ENCODE data around the gene GNS.
"Not testable (repeated sequence)": the region's sequence is repeated elsewhere in the genome, so short reads cannot be mapped to it uniquely, and the experiment has no call there.

Gene GNS

DNA sequence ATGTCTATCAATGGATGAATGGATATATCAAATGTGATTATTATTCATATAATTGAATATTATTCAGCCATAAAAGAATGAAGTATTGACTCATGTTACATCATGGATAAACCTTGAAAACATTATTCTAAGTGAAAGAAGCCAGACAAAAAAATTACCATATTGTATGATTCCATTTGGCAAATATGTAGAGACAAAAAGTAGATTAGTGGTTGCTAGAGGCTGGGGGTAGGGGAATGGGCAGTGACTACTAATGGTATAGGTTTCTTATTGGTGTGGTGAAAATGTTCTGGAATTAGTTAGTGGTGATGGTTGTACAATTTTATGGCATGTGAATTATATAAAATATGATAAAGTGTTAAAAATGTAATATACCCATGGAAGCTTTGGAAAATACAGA is 31.8 kb upstream of the GNS start:
- H3K9me3 Mint-ChIP-seq: no peaks in the 10 kb centered on the region
- ATAC-seq (replicated peaks): no peak
- no peaks in the 10 kb centered on the region for H3K36me3 Mint-ChIP-seq
- H3K27me3 Mint-ChIP-seq: peaks cover 0 to 4% of the 10 kb centered on the region in 2 donors
- no peak for DNase-seq
- H3K4me3 Mint-ChIP-seq: no peak overlapping the region
- no peaks in the 10 kb centered on the region for H3K4me1 Mint-ChIP-seq
- no peak overlapping the region for H3K27ac Mint-ChIP-seq

DNA sequence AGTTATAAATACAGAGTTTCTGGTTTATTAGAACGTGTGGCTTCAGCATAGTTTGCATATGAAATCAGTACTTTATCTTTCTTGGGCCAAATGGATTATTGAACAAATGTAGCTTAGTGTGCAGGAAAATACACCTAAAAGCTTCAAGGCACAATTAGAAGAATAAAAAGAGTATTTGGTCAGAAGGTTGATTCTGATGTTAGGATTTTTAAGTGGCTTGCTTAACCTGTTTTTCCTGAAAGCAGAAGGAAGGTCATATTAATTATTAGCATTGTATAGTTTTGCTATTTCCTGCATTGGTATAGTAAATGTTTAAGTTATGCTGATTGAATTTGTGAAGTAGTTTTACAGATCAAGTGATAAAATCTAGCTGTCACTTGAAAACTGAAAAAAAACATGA is 31.0 kb upstream of the GNS start:
- no peak for DNase-seq
- Mint-ChIP-seq H3K4me3 (no peak overlapping the region), H3K4me1 (no peaks in the 10 kb centered on the region), H3K9me3 (no peaks in the 10 kb centered on the region), H3K27ac (no peak overlapping the region), H3K27me3 (peaks cover 0 to 4% of the 10 kb centered on the region in 2 donors), H3K36me3 (no peaks in the 10 kb centered on the region)
- ATAC-seq (replicated peaks): no peak

DNA sequence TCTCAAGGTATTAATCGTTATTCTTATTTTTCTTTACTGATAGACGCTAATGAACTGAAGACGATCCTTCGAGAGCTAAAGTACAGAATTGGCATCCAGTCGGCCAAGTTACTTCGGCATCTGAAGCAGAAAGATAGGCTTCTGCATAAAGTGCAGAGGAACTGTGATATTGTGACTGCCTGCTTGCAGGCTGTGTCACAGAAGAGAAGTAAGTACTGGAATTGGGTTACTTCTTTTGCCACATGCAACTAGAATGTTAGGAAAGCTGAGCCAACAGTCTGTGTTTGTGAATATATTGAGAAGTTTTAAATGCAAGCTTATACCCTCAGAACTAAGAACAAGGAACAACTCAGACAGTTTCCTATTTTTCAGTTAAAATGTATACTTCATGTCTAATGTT is 26.6 kb upstream of the GNS start:
- Mint-ChIP-seq H3K27me3 (peaks cover 12 to 26% of the 10 kb centered on the region in 2 donors), H3K4me3 (no peak overlapping the region)
- no peak for ATAC-seq (replicated peaks)

DNA sequence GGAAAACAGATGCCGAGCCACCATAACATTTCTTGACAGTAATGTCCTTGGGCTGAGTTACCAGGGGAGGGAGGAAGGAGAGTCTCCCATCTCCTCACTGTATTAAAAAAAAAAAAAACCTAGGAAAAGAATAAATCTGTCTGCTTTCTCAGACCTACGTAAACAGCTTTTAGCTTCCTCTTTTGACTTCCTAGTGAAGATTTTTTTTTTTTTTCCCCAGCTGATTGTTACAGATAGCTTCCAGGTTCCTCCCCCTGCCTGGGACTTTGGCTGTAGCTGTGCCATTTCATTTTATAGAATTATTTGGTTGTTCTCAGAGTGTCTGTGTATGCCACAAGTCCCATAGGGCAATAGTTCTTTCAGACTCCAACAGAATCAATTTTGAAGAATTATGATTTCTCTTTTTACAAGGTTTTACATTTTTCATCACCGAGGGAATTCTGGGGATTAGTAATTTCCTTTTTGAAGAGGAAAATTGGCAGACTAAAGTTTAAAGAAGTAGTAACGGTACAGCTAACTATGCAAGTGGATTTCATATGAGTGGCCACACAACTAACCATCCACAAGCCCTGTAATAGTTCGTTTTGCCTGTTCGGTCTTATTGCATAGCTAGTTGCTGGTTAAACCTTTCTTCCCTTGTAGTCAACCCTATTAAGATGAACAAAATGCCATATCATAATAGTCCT is 23.1 kb upstream of the GNS start:
- H3K9me3 Mint-ChIP-seq: peaks cover 0 to 3% of the 10 kb centered on the region in 2 donors
- H3K36me3 Mint-ChIP-seq: peaks cover 0 to 3% of the 10 kb centered on the region in 2 donors
- peaks cover 11 to 19% of the 10 kb centered on the region in 2 donors for H3K4me1 Mint-ChIP-seq
- H3K4me3 Mint-ChIP-seq: peak overlapping the region; percentile 78 to 85
- H3K27me3 Mint-ChIP-seq: peaks cover 36 to 51% of the 10 kb centered on the region in 2 donors
- peak overlapping the region; percentile 57 for H3K27ac Mint-ChIP-seq
- DNase-seq (no peak), ATAC-seq (replicated peaks) (peak; percentile 33 to 41)

More for the DNA sequence above, 26.6 kb upstream of the GNS start:
- Mint-ChIP-seq H3K36me3 (no peaks in the 10 kb centered on the region), H3K4me1 (peaks cover 11 to 19% of the 10 kb centered on the region in 2 donors), H3K9me3 (no peaks in the 10 kb centered on the region), H3K27ac (no peak overlapping the region)
- no peak for DNase-seq

DNA sequence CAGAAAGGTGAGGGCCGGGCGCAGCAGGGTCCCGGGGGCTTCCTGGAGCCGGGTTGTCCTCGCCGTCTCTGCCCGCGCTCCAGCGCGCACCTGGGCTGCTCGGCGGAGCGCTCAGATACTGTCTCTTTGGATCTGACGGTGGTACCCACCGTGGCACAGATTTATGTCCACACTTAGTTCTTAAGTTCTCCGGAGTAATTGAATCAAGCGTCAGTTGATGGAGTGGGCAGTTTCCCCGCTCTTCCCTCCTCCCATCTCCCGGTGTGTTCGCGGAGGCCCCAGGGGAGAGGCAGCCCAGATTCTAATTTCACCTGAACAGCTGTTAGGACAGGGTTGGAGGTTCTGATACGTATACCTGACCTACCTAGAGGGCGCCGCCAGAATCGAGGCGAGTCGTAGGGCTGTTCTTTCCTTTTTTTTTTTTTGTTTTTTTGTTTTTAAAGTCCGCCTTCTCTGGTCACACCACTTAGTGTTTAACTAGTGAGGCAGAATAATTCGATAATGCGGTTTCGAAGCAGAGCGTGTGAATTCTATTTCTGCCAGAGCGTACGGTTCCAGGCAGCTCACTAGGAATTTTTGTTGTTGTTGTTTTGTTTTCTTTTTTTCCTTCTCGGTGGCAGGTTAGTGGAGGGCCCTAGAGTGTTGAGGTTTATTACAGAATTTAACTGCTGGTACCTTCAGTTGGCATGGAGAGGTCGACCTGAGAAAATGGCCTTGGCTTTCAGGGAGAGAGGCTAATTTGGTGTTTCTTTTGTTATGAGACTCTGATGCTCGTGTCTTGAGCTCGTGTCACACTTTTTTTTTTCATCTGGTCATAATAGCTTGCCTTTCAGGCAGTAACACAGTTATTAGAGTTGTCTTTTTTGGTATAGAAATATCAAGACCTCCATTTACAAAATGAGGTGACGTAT is 22.3 kb upstream of the GNS start:
- Mint-ChIP-seq H3K4me3 (peak overlapping the region; percentile 78 to 85), H3K27me3 (peaks cover 44 to 59% of the 10 kb centered on the region in 2 donors), H3K36me3 (peaks cover 0 to 11% of the 10 kb centered on the region in 2 donors), H3K27ac (peak overlapping the region; percentile 85), H3K4me1 (peaks cover 11 to 19% of the 10 kb centered on the region in 2 donors), H3K9me3 (peaks cover 0 to 10% of the 10 kb centered on the region in 2 donors)
- peak; percentile 41 for ATAC-seq (replicated peaks)
- no peak for DNase-seq

DNA sequence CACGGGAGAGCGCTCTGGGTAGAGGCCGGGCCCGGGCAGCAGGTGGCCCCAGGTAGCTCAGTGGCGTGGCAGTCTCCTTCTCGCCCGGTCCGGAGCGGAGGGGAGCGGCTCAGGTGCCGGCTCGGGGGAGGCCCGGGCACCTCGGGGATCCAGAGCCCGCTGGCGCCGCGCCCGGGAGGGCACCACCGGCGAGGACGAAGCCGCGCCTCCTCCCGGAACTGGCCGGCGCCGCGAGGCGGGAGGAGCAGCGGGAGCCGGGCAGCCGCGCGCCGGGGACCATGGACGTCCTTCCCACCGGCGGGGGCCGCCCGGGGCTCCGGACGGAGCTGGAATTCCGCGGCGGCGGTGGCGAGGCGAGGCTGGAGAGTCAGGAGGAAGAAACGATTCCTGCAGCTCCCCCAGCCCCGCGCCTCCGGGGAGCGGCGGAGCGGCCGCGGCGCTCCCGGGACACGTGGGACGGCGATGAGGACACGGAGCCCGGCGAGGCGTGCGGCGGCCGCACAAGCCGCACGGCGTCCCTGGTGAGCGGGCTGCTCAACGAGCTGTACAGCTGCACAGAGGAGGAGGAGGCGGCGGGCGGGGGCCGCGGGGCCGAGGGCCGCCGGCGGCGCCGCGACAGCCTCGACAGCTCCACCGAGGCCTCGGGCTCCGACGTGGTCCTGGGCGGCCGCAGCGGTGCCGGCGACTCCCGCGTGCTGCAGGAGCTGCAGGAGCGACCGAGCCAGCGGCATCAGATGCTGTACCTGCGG is 21.5 kb upstream of the GNS start:
- Mint-ChIP-seq H3K27ac (no peak overlapping the region), H3K4me1 (peaks cover 11 to 19% of the 10 kb centered on the region in 2 donors), H3K36me3 (peaks cover 4 to 12% of the 10 kb centered on the region in 2 donors), H3K27me3 (peaks cover 51 to 67% of the 10 kb centered on the region in 2 donors), H3K4me3 (peak overlapping the region; percentile 78 to 85), H3K9me3 (peaks cover 6 to 19% of the 10 kb centered on the region in 2 donors)
- DNase-seq (no peak), ATAC-seq (replicated peaks) (peak; percentile 63 to 67)

DNA sequence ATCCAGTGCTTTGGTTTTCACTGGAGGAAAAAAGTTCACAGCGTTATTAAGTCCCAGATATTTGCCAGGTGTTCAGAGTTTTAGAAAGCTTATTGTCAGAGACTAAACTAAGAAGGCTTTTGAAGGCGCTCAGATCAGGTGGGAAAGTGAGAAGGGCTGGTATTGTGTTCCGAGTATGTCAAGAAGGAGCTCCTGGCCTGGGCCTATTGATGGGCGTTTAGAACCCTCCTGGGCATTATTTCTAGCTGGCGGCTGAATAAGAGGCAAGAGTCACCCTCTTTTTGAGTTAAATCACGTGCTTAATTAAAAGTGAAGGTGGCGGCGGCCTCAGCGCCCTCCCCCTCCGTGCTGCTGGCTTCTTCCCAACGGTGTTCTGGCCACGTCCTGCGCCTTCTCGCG is 20.9 kb upstream of the GNS start:
- H3K36me3 Mint-ChIP-seq: peaks cover 10 to 14% of the 10 kb centered on the region in 2 donors
- peak overlapping the region; percentile 65 to 78 for H3K4me3 Mint-ChIP-seq
- no peak overlapping the region for H3K27ac Mint-ChIP-seq
- peaks cover 11 to 24% of the 10 kb centered on the region in 2 donors for H3K9me3 Mint-ChIP-seq
- H3K4me1 Mint-ChIP-seq: peaks cover 11 to 19% of the 10 kb centered on the region in 2 donors
- no peak for ATAC-seq (replicated peaks)
- peaks cover 57 to 73% of the 10 kb centered on the region in 2 donors for H3K27me3 Mint-ChIP-seq
- no peak for DNase-seq

DNA sequence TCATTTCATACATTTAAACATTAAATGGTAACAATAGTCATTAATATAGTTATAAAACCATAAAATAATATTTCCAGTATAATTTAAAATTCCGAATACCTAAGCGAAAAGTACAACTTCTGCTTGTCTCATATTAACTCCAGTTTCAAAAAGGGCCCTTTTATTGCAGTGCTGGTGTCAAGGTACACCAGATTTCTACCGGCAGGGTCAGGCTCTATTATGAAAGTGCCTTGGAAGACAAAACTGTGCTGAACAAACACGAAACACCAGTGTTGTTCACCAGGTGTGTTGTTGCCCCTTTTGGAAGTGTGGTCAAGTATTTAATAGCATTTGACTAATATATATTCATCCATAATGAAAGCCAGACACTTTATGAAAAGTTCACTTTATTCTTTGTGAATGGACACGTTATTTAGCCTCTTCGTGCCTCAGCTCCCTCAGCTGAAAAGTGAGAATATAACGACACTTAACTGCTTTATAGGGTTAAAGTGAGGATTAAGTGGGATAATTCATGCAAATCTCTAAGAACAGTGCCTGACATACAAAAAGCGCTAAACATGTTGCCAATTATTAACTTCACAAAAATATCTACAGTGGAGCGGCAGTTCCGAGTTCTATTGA is 20.3 kb upstream of the GNS start:
- ATAC-seq (replicated peaks) (no peak), DNase-seq (no peak)
- H3K27me3 Mint-ChIP-seq: peaks cover 57 to 73% of the 10 kb centered on the region in 2 donors
- no peak overlapping the region for H3K27ac Mint-ChIP-seq
- peaks cover 11 to 19% of the 10 kb centered on the region in 2 donors for H3K4me1 Mint-ChIP-seq
- H3K4me3 Mint-ChIP-seq: peak overlapping the region in 1 of 2 donors; percentile 65
- H3K9me3 Mint-ChIP-seq: peaks cover 12 to 26% of the 10 kb centered on the region in 2 donors
- peaks cover 11 to 14% of the 10 kb centered on the region in 2 donors for H3K36me3 Mint-ChIP-seq

DNA sequence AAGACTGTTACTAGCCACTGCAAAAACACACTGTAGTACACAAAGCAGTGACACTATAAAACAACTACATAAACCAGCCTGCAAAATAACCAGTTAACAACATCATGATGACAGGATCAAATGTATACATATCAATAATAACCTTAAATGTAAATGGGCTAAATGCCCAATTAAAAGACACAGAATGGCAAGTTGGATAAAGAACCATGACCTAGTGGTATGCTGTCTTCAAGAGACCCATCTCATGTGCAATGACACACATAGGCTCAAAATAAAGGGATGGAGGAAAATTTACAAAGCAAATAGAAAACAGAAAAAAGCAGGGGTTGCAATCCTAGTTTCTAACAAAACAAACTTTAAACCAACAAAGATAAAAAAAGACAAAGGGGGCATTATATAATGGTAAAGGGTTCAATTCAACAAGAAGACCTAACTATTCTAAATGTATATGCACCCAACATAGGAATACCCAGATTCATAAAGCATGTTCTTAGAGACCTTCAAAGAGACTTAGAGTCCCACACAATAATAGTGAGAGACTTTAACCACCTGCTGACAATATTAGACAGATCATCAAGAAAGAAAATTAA is 16.0 kb upstream of the GNS start:
- Mint-ChIP-seq H3K36me3 (peaks cover 14 to 21% of the 10 kb centered on the region in 2 donors), H3K9me3 (peaks cover 24 to 32% of the 10 kb centered on the region in 2 donors), H3K27me3 (peaks cover 54 to 55% of the 10 kb centered on the region in 2 donors)
- DNase-seq; ATAC-seq (replicated peaks); H3K4me3 Mint-ChIP-seq; H3K27ac Mint-ChIP-seq; H3K4me1 Mint-ChIP-seq: not testable (repeated sequence)

DNA sequence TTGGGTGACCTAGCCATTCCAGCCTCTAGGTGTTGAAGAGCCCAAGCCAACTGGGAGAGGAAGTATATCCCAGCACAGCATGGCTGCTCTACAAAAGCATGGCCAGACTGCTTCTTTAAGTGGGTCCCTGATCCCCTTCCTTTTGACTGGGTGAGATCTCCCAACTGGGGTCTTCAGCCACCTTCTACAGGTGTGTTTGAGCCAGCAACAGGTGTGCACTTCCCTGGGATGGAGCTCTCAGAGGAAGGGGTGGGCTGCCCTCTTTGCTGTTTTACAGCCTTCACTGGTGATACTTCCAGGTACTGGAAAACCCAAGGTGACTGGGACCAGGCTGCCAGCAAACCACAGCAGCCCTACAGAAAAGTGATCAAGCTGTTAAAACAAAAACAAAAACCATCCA is 14.2 kb upstream of the GNS start:
- Mint-ChIP-seq H3K4me1 (no peaks in the 10 kb centered on the region), H3K27ac (no peak overlapping the region), H3K9me3 (peaks cover 24 to 32% of the 10 kb centered on the region in 2 donors), H3K36me3 (peaks cover 14 to 21% of the 10 kb centered on the region in 2 donors), H3K4me3 (no peak overlapping the region), H3K27me3 (peaks cover 41 to 42% of the 10 kb centered on the region in 2 donors)
- DNase-seq: no peak
- no peak for ATAC-seq (replicated peaks)

DNA sequence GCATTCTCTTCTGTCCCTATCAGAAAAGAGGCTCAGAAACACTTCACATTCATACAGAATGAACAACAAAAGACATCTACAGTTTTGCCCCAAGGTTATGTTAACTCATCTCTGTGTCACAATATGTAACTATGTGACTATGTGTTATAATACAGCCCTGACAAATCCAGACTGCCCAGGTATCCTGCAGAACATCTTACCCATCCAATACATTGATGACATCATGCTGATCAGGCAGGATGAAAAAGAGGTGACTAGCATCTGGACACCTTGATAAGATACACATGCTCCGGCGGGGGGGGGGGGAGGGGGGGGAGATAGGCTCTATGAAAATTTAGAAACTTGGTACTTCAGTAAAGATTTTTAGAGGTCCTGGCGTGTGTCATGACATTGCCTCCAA is 8.3 kb upstream of the GNS start:
- DNase-seq (no peak), ATAC-seq (replicated peaks) (no peak)
- Mint-ChIP-seq H3K9me3 (peaks cover 2 to 4% of the 10 kb centered on the region in 2 donors), H3K36me3 (peaks cover 0 to 4% of the 10 kb centered on the region in 2 donors), H3K27ac (no peak overlapping the region), H3K4me1 (no peaks in the 10 kb centered on the region), H3K4me3 (no peak overlapping the region), H3K27me3 (peaks cover 7 to 10% of the 10 kb centered on the region in 2 donors)

DNA sequence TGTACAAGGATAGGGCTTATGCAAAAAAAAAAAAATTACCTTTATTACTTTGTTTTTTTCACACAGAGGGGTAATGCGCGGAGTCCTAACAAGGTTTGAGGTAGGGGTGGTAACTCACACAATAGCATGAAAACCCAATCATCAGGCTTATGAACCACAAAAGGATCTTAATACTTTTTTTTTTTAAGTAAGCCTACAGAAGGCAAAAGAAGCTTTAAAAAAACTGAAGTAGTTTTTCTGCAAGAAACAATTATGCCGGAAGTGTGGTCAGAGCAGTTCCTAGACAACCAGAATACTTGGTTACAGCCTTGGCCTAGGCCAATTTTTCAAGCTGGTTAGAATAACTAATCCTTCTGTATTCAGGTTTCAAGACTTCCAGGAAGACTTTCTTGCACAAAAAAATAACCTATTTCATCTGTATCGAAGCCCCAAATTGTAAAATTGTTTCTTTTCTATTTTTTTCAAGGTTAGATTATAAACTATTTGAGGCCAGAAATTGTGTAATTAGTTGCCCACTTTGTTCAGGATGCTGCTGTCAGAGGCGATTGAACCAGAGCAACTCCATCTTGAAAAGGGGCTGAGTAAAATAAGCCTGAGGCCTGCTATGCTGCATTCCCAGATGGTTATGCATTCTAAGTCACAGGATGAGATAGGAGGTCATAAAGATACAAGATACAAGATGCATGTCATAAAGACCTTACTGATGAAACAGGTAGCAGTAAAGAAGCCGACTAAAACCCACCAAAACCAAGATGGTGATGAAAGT is 1.8 kb upstream of the GNS start:
- H3K9me3 Mint-ChIP-seq: no peaks in the 10 kb centered on the region
- no peaks in the 10 kb centered on the region for H3K27me3 Mint-ChIP-seq
- no peak for DNase-seq
- peaks cover 15 to 22% of the 10 kb centered on the region in 2 donors for H3K4me1 Mint-ChIP-seq
- ATAC-seq (replicated peaks): no peak
- H3K27ac Mint-ChIP-seq: no peak overlapping the region
- H3K36me3 Mint-ChIP-seq: peaks cover 0 to 4% of the 10 kb centered on the region in 2 donors
- no peak overlapping the region for H3K4me3 Mint-ChIP-seq

DNA sequence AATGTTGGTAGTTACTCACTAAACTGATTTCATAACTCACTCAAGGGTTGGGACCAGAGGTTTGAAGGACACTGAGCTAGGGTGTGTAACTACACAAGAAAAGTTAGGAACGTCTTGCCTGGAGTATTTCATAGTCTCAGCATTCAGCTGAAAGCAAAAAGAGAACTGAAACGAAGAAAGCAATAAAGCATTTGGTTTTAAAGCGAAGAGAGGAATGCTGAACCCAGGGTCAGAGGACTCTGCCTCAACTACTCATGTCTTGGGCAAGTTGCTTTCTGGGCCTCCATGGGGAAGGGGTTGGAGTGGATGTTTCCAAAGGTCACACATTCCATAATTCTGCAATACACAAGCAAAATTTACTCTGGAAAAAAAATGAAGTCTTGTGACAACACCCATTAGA is 1.4 kb downstream of the GNS start:
- Mint-ChIP-seq H3K27ac (peak overlapping the region; percentile 31), H3K4me1 (peaks cover 22 to 43% of the 10 kb centered on the region in 2 donors), H3K4me3 (peak overlapping the region; percentile 62 to 84), H3K9me3 (no peaks in the 10 kb centered on the region), H3K36me3 (peaks cover 6 to 10% of the 10 kb centered on the region in 2 donors), H3K27me3 (no peaks in the 10 kb centered on the region)
- ATAC-seq (replicated peaks): no peak
- DNase-seq: no peak

All from stimulated activated naive B cell treated with anti-CD40 and anti-IgM and Interleukin-4, amounts not matched to agents 10 μg/mL and 1 μg/mL and 100 μg/mL, for 72 hours (primary cell).